HepG2 (cell line): ENCODE measurements around the gene UBL7. TPM values are rescaled to one million over a fixed set of nuclear protein-coding genes. Genes with fewer than 3 reads are reported as not detected.

Experiments
- BRF2 ChIP-seq: sonication (generic); formaldehyde crosslinking; IDR thresholded peaks from 2 replicates; pipeline ENCODE4 v1.8.1; 2022; ENCODE audit warnings: mild to moderate bottlenecking, missing genetic modification reagents
- CREB3 ChIP-seq: sonication (generic); formaldehyde crosslinking; IDR thresholded peaks from 2 replicates; pipeline ENCODE4 v1.5.0; 2020; ENCODE audit warnings: missing genetic modification reagents
- DDIT3 ChIP-seq: sonication (generic); formaldehyde crosslinking; IDR thresholded peaks from 2 replicates; pipeline ENCODE4 v1.4.0; 2020; ENCODE audit warnings: mild to moderate bottlenecking, missing genetic modification reagents
- E2F1 ChIP-seq: sonication (generic); formaldehyde crosslinking; IDR thresholded peaks from 2 replicates; pipeline ENCODE4 v1.5.0; 2020; ENCODE audit warnings: missing genetic modification reagents
- ESRRA ChIP-seq: sonication (generic); formaldehyde crosslinking; IDR thresholded peaks from 2 replicates; pipeline ENCODE4 v1.5.1; 2020; ENCODE audit warnings: mild to moderate bottlenecking, low read depth, missing genetic modification reagents
- HDAC6 ChIP-seq: fragments of 200-600 bp; sonication (generic); IDR thresholded peaks from 2 replicates; pipeline ENCODE4 v1.7.0; 2017; ENCODE audit warnings: mild to moderate bottlenecking, antibody characterized with exemption, low read length, low read depth
- NR2F2 ChIP-seq: IDR thresholded peaks from 2 replicates; pipeline ENCODE4 v1.6.1; 2012; ENCODE audit warnings: low read depth, inconsistent platforms, borderline replicate concordance
- NRL ChIP-seq: sonication (generic); formaldehyde crosslinking; IDR thresholded peaks from 2 replicates; pipeline ENCODE4 v1.5.0; 2020; ENCODE audit warnings: missing genetic modification reagents, mild to moderate bottlenecking, moderate library complexity, borderline replicate concordance
- RNF2 ChIP-seq: fragments of 450-650 bp; conservative IDR thresholded peaks from 2 replicates; pipeline ENCODE4 v1.6.1; 2016; ENCODE audit warnings: low read depth
- SALL1 ChIP-seq: sonication (generic); formaldehyde crosslinking; IDR thresholded peaks from 2 replicates; pipeline ENCODE4 v1.8.0; 2022; ENCODE audit warnings: mild to moderate bottlenecking, missing genetic modification reagents
- SOX5 ChIP-seq: IDR thresholded peaks from 2 replicates; pipeline ENCODE4 v1.6.1; 2016; ENCODE audit warnings: borderline replicate concordance
- SRSF1 ChIP-seq: fragments of 200-400 bp; formaldehyde crosslinking; optimal IDR thresholded peaks from 2 replicates; pipeline ENCODE3; 2017; ENCODE audit warnings: mild to moderate bottlenecking, low read depth, low read length, moderate library complexity
- ZBTB14 ChIP-seq: sonication (generic); formaldehyde crosslinking; IDR thresholded peaks from 2 replicates; pipeline ENCODE4 v1.4.0; 2020; ENCODE audit warnings: missing genetic modification reagents
- ZNF143 ChIP-seq: sonication (generic); formaldehyde crosslinking; IDR thresholded peaks from 2 replicates; pipeline ENCODE4 v1.4.0; 2020; ENCODE audit warnings: missing genetic modification reagents
- ZNF253 ChIP-seq: sonication (generic); formaldehyde crosslinking; IDR thresholded peaks from 2 replicates; pipeline ENCODE4 v1.8.0; 2022; ENCODE audit warnings: mild to moderate bottlenecking, missing genetic modification reagents, borderline replicate concordance
- ZNF280D ChIP-seq: sonication (generic); formaldehyde crosslinking; IDR thresholded peaks from 2 replicates; pipeline ENCODE4 v1.5.1; 2020; ENCODE audit warnings: mild to moderate bottlenecking, missing genetic modification reagents
- ZNF546 ChIP-seq: sonication (generic); formaldehyde crosslinking; conservative IDR thresholded peaks from 2 replicates; pipeline ENCODE4 v1.8.1; 2023; ENCODE audit warnings: mild to moderate bottlenecking, missing genetic modification reagents
- ZNF547 ChIP-seq: sonication (generic); formaldehyde crosslinking; IDR thresholded peaks from 2 replicates; pipeline ENCODE4 v1.5.1; 2020; ENCODE audit warnings: mild to moderate bottlenecking, missing genetic modification reagents
- ZNF558 ChIP-seq: sonication (generic); formaldehyde crosslinking; IDR thresholded peaks from 2 replicates; pipeline ENCODE4 v1.9.0; 2022; ENCODE audit warnings: mild to moderate bottlenecking, missing genetic modification reagents, borderline replicate concordance
- ZNF788 ChIP-seq: sonication (generic); formaldehyde crosslinking; IDR thresholded peaks from 2 replicates; pipeline ENCODE4 v1.5.0; 2020; ENCODE audit warnings: mild to moderate bottlenecking, missing genetic modification reagents, borderline replicate concordance
- polyA plus RNA-seq, 8 experiments: library from polyadenylated mRNA; depleted of rRNA in 3 of 8; stranded (reverse) in 7 of 8; unstranded in 1 of 8; fragments of >200 nt; fragmentation: Illumina TruSeq in 4 of 8; extraction: Trizol in 4 of 8; gene quantifications; 2 replicates each; pipeline versions ENCODE4 v1.2.1 to v1.2.3, GENCODE V29; 2011 to 2016; ENCODE audit warnings: low read depth in 4 of 8, missing spikeins in 1 of 8, mixed read lengths in 1 of 8; ENCODE audit not compliant: insufficient read depth in 1 of 8
- total RNA-seq, 5 experiments: library from RNA; depleted of rRNA; stranded (reverse); fragments of >200 nt; fragmentation: Illumina TruSeq; extraction: Trizol; gene quantifications; 2 replicates each; pipeline ENCODE4 v1.2.3, GENCODE V29; 2016; ENCODE audit warnings: low read depth in 1 of 5

The UBL7 gene
- total and polyA plus RNA-seq, 2 of the 13 experiments (the other 11 are each of a cell fraction or from before 2014, with no cell fraction given), result 55.0 to 63.5 TPM

GRCh38 chr15:74460871-74461846 lies at the start of gene UBL7 (continued):
- no peak; the same call in 1 of the 2 replicates for TF ChIP-seq DDIT3
- peak; percentile 52; the same call in 1 of the 2 replicates for TF ChIP-seq SOX5 (CRISPR knock-in tag)
- TF ChIP-seq ESRRA (CRISPR knock-in tag), result peak; percentile 45
- no peak for TF ChIP-seq ZNF547 (CRISPR knock-in tag)
- TF ChIP-seq ZNF546 (CRISPR knock-in tag), result peak; percentile 77
- no peak for TF ChIP-seq SRSF1
- peak; percentile 67; the same call in 1 of the 2 replicates for TF ChIP-seq NR2F2
- peak; percentile 73 for TF ChIP-seq ZNF280D (CRISPR knock-in tag)
- TF ChIP-seq ZNF558, result peak; percentile 30; the same call in 1 of the 2 replicates
- peak; percentile 80 for TF ChIP-seq E2F1
- peak; percentile 90; the same call in 1 of the 2 replicates for TF ChIP-seq NRL
- peak; percentile 91 for TF ChIP-seq SALL1 (CRISPR knock-in tag)
- no peak; the same call in 1 of the 2 replicates for TF ChIP-seq CREB3
- TF ChIP-seq ZBTB14, result no peak
- TF ChIP-seq ZNF253 (CRISPR knock-in tag), result no peak
- no peak for TF ChIP-seq HDAC6
- no peak for TF ChIP-seq RNF2
- TF ChIP-seq ZNF788, result peak; percentile 88
- TF ChIP-seq BRF2 (CRISPR knock-in tag), result peak; percentile 27; the same call in 1 of the 2 replicates
- peak; percentile 97 for TF ChIP-seq ZNF143 (CRISPR knock-in tag)
